Body of pancreas (tissue), 4 donors: ENCODE measurements around the gene ACTL8. TPM values are rescaled to one million over a fixed set of nuclear protein-coding genes. Genes with fewer than 3 reads are reported as not detected.

Experiments
- ATAC-seq: fragments of 150-250 bp; one replicate; pipeline ENCODE4 v1.9.1; 2016
- DNase-seq, 4 donors: peaks; one replicate each; pipeline ENCODE4 v3.0.0-alpha.2; 2019
- H3K27ac ChIP-seq, 4 donors: fragments of 200-600 bp; sonication (generic); 1 replicate in 3 of 4; 2 replicates in 1 of 4; pipeline versions ENCODE4 v1.5.1 to v1.6.1; 2016 to 2019; ENCODE audit warnings: mild to moderate bottlenecking in 1 of 4, mixed read lengths in 1 of 4, moderate library complexity in 1 of 4
- H3K27me3 ChIP-seq, 2 donors: fragments of 200-600 bp; sonication (generic); one replicate each; pipeline ENCODE4 v1.6.0; 2016; ENCODE audit warnings: mild to moderate bottlenecking in 1 of 2
- H3K36me3 ChIP-seq, 2 donors: fragments of 200-600 bp; sonication (generic); replicated peaks in 1 of 2; 2 replicates each; pipeline ENCODE4 v1.5.1; 2016; ENCODE audit warnings: low read depth in 2 of 2; ENCODE audit not compliant: insufficient read depth in 1 of 2
- H3K4me1 ChIP-seq: fragments of 200-600 bp; sonication (generic); one replicate; pipeline ENCODE4 v1.6.0; 2016
- H3K4me3 ChIP-seq, 2 donors: fragments of 200-600 bp; sonication (generic); 1 replicate in 1 of 2; 2 replicates in 1 of 2; pipeline ENCODE4 v1.5.1; 2016 to 2019
- H3K9me3 ChIP-seq, 3 donors: fragments of 200-600 bp; sonication (generic); 1 replicate in 2 of 3; 2 replicates in 1 of 3; pipeline ENCODE4 v1.5.1; 2016
- CTCF ChIP-seq, 7 experiments: fragments of 450-650 bp in 4 of 7; fragments of 200-600 bp in 3 of 7; sonication (generic) in 3 of 7; IDR thresholded peaks; one replicate each; pipeline ENCODE4 v1.5.1; 2016 to 2019; ENCODE audit warnings: antibody characterized with exemption in 7 of 7
- POLR2A ChIP-seq, 3 donors: fragments of 450-650 bp; IDR thresholded peaks; one replicate each; pipeline ENCODE4 v1.6.1; 2016; ENCODE audit warnings: antibody characterized with exemption in 3 of 3, mild to moderate bottlenecking in 2 of 3
- WGBS, 2 donors: methylation state at CpG; one replicate each; pipeline ENCODE4 v1.1.5; 2017; 5-methylcytosine and 5-hydroxymethylcytosine counted together
- intact Hi-C: fragments of 100-400 bp; cut with DNase I; formaldehyde crosslinking; loops from one replicate; pipeline ENCODE4 v1.15.1; 2023
- total RNA-seq, 2 donors: library from RNA; depleted of rRNA; stranded (reverse); fragments of >200 nt; gene quantifications; one replicate each; pipeline ENCODE4 v1.1.0, GENCODE V29; 2016

Gene ACTL8
- total RNA-seq, 2 donors from 2014 or later = not detected

GRCh38 chr1:17734609-17735008 lies 20.5 kb upstream of the ACTL8 start:
- H3K27ac ChIP-seq = no peak overlapping the region
- H3K36me3 ChIP-seq = no peaks in the 10 kb centered on the region
- DNase-seq (no peak), ATAC-seq (no peak)
- TF ChIP-seq CTCF (IDR thresholded peaks at IDR 0.05) = no peak
- no peak for TF ChIP-seq POLR2A (IDR thresholded peaks at IDR 0.05)
- no peaks in the 10 kb centered on the region for H3K27me3 ChIP-seq
- intact Hi-C loops = no loop called here
- 76 to 78% methylated on average over 7 of the region's 7 CpGs for WGBS, 2 donors
- H3K4me3 ChIP-seq = no peak overlapping the region
- H3K9me3 ChIP-seq = no peaks in the 10 kb centered on the region
- no peaks in the 10 kb centered on the region for H3K4me1 ChIP-seq

- Histone ChIP-seq H3K4me3 (no peak overlapping the region), H3K9me3 (no peaks in the 10 kb centered on the region), H3K27me3 (no peaks in the 10 kb centered on the region), H3K4me1 (no peaks in the 10 kb centered on the region), H3K36me3 (no peaks in the 10 kb centered on the region), H3K27ac (no peak overlapping the region)
- 66 to 69% methylated on average over 2 of the region's 2 CpGs for WGBS, 2 donors
- intact Hi-C loops = no loop called here
- DNase-seq (no peak), ATAC-seq (no peak)
- no peak for TF ChIP-seq CTCF (IDR thresholded peaks at IDR 0.05)
- no peak for TF ChIP-seq POLR2A (IDR thresholded peaks at IDR 0.05)
These were observed 19.8 kb upstream of the ACTL8 start for GRCh38 chr1:17735348-17735747.

GRCh38 chr1:17735793-17736192 lies 19.3 kb upstream of the ACTL8 start:
- Histone ChIP-seq H3K27ac (no peak overlapping the region), H3K4me3 (no peak overlapping the region), H3K4me1 (no peaks in the 10 kb centered on the region), H3K9me3 (no peaks in the 10 kb centered on the region), H3K27me3 (no peaks in the 10 kb centered on the region), H3K36me3 (no peaks in the 10 kb centered on the region)
- DNase-seq (no peak), ATAC-seq (no peak)
- TF ChIP-seq POLR2A (IDR thresholded peaks at IDR 0.05) (no peak), CTCF (IDR thresholded peaks at IDR 0.05) (no peak)
- intact Hi-C loops = no loop called here
- 24 to 34% methylated on average over 6 to 7 of the region's 7 CpGs for WGBS, 2 donors

GRCh38 chr1:17736625-17737024 lies 18.5 kb upstream of the ACTL8 start:
- H3K4me3 ChIP-seq = no peak overlapping the region
- TF ChIP-seq CTCF (IDR thresholded peaks at IDR 0.05) = no peak
- no peak for TF ChIP-seq POLR2A (IDR thresholded peaks at IDR 0.05)
- H3K9me3 ChIP-seq = no peaks in the 10 kb centered on the region
- H3K27me3 ChIP-seq = no peaks in the 10 kb centered on the region
- intact Hi-C loops = no loop called here
- H3K4me1 ChIP-seq = no peaks in the 10 kb centered on the region
- DNase-seq (no peak), ATAC-seq (no peak)
- 61 to 87% methylated on average over 3 to 6 of the region's 6 CpGs for WGBS, 2 donors
- H3K27ac ChIP-seq = no peak overlapping the region
- H3K36me3 ChIP-seq = no peaks in the 10 kb centered on the region

- no peaks in the 10 kb centered on the region for H3K4me1 ChIP-seq
- TF ChIP-seq POLR2A (IDR thresholded peaks at IDR 0.05) = no peak
- no peak overlapping the region for H3K27ac ChIP-seq
- no peak overlapping the region for H3K4me3 ChIP-seq
- no peaks in the 10 kb centered on the region for H3K27me3 ChIP-seq
- ATAC-seq (no peak), DNase-seq (no peak)
- intact Hi-C loops = no loop called here
- no peaks in the 10 kb centered on the region for H3K9me3 ChIP-seq
- no peaks in the 10 kb centered on the region for H3K36me3 ChIP-seq
These were observed 16.1 kb upstream of the ACTL8 start for GRCh38 chr1:17739050-17739449.
